HG03139 (cell line): ENCODE results near the gene TMSB10.

Experiments
- ATAC-seq: cut with Tn5 transposase; IDR thresholded peaks from one replicate; pipeline ENCODE4 v1.9.1; 2021; ENCODE audit not compliant: unreplicated experiment

TMSB10 gene

GRCh38 chr2:84879584-84880394, 25.7 kb upstream of the TMSB10 start:
- ATAC-seq, result peak; percentile 55

- no peak for ATAC-seq
Measured at GRCh38 chr2:84880395-84880644, 25.1 kb upstream of the TMSB10 start.

- no peak for ATAC-seq
Measured at GRCh38 chr2:84880645-84881521, 24.6 kb upstream of the TMSB10 start, which contains the start of gene TRABD2A. Gene TRABD2A (minus strand): TSS chr2:84881084. CDS start chr2:84881039, 45 bp downstream.

GRCh38 chr2:84881581-84882413, 23.7 kb upstream of the TMSB10 start:
- no peak for ATAC-seq

- ATAC-seq, result no peak
Measured at GRCh38 chr2:84882414-84882738, 23.1 kb upstream of the TMSB10 start.

GRCh38 chr2:84882775-84883550, 22.5 kb upstream of the TMSB10 start:
- ATAC-seq, result no peak

- ATAC-seq, result no peak
Measured at GRCh38 chr2:84884449-84884848, 21.0 kb upstream of the TMSB10 start.

- no peak for ATAC-seq
Measured at GRCh38 chr2:84885111-84885510, 20.3 kb upstream of the TMSB10 start.

GRCh38 chr2:84886791-84887190, 18.7 kb upstream of the TMSB10 start:
- ATAC-seq, result no peak

- ATAC-seq, result peak; percentile 98
Measured at GRCh38 chr2:84888401-84889276, 16.8 kb upstream of the TMSB10 start.

- ATAC-seq, result no peak
Measured at GRCh38 chr2:84889332-84889731, 16.1 kb upstream of the TMSB10 start.

GRCh38 chr2:84891355-84892010, 14.0 kb upstream of the TMSB10 start:
- no peak for ATAC-seq

- ATAC-seq, result no peak
Measured at GRCh38 chr2:84894131-84894586, 11.3 kb upstream of the TMSB10 start.

GRCh38 chr2:84894758-84895520, 10.5 kb upstream of the TMSB10 start:
- ATAC-seq, result no peak

GRCh38 chr2:84896567-84896966, 8.9 kb upstream of the TMSB10 start:
- no peak for ATAC-seq

GRCh38 chr2:84897773-84898172, 7.7 kb upstream of the TMSB10 start:
- no peak for ATAC-seq

GRCh38 chr2:84899304-84900204, 5.9 kb upstream of the TMSB10 start:
- ATAC-seq, result no peak
